GM12865 (cell line): ENCODE measurements around the gene BTBD9.

ENCODE experiments used
- DNase-seq: peaks from one replicate; pipeline ENCODE4 v3.0.0; 2010; ENCODE audit warnings: low read depth
- H3K4me3 ChIP-seq: 2 replicates; pipeline ENCODE4 v1.5.1; 2011; ENCODE audit warnings: mild to moderate bottlenecking, low read depth, low read length, control low read depth
- TF ChIP-seq, protein P1 (sequence below): IDR thresholded peaks from 2 replicates; pipeline ENCODE4 v1.5.1; 2011; ENCODE audit warnings: low read length, control low read depth, low read depth, inconsistent platforms; ENCODE audit not compliant: insufficient read depth; ENCODE audit errors: missing control alignments

The BTBD9 gene

GRCh38 chr6:38501931-38502330 lies 137.8 kb downstream of the BTBD9 start:
- TF ChIP-seq, protein P1, sequence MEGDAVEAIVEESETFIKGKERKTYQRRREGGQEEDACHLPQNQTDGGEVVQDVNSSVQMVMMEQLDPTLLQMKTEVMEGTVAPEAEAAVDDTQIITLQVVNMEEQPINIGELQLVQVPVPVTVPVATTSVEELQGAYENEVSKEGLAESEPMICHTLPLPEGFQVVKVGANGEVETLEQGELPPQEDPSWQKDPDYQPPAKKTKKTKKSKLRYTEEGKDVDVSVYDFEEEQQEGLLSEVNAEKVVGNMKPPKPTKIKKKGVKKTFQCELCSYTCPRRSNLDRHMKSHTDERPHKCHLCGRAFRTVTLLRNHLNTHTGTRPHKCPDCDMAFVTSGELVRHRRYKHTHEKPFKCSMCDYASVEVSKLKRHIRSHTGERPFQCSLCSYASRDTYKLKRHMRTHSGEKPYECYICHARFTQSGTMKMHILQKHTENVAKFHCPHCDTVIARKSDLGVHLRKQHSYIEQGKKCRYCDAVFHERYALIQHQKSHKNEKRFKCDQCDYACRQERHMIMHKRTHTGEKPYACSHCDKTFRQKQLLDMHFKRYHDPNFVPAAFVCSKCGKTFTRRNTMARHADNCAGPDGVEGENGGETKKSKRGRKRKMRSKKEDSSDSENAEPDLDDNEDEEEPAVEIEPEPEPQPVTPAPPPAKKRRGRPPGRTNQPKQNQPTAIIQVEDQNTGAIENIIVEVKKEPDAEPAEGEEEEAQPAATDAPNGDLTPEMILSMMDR, result no peak
- H3K4me3 ChIP-seq, result no peak overlapping the region
- no peak for DNase-seq

DNA sequence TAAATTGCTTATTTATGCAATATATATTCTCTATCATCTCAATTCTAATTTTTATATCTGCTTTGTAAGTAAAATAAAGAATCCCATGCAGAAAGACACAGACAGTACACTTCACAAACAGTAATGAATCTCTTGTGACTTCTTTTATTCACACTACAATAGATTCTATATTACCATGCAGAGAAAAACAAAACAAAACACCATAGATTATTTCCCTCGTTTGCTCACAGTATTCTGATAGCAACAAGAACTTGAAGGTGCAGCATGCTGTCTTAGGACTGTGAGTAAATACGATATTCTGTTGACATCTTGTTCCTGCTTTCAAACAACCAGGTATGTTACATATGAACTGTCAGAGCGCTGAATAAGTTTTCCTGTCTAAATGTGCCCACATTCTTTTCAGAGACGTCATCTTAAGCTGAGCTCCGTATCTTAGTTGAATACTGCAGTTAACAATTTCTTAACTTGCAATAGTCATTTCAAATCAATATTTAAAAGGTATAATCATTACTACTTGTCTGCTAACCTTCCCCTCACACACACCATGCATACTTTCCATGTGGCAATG lies 140.1 kb downstream of the BTBD9 start:
- no peak for DNase-seq
- H3K4me3 ChIP-seq, result no peak overlapping the region
- TF ChIP-seq, protein P1, result no peak

- TF ChIP-seq, protein P1, result no peak
- H3K4me3 ChIP-seq, result no peak overlapping the region
- no peak for DNase-seq
These were observed 140.8 kb downstream of the BTBD9 start for GRCh38 chr6:38498805-38499445.

- DNase-seq, result no peak
These were observed 141.6 kb downstream of the BTBD9 start for GRCh38 chr6:38498085-38498484.

GRCh38 chr6:38497546-38497945 lies 142.2 kb downstream of the BTBD9 start:
- H3K4me3 ChIP-seq, result no peak overlapping the region
- no peak for DNase-seq
- TF ChIP-seq, protein P1, result no peak

More at GRCh38 chr6:38498085-38498484, 141.6 kb downstream of the BTBD9 start:
- no peak overlapping the region for H3K4me3 ChIP-seq
- TF ChIP-seq, protein P1, result no peak

DNA sequence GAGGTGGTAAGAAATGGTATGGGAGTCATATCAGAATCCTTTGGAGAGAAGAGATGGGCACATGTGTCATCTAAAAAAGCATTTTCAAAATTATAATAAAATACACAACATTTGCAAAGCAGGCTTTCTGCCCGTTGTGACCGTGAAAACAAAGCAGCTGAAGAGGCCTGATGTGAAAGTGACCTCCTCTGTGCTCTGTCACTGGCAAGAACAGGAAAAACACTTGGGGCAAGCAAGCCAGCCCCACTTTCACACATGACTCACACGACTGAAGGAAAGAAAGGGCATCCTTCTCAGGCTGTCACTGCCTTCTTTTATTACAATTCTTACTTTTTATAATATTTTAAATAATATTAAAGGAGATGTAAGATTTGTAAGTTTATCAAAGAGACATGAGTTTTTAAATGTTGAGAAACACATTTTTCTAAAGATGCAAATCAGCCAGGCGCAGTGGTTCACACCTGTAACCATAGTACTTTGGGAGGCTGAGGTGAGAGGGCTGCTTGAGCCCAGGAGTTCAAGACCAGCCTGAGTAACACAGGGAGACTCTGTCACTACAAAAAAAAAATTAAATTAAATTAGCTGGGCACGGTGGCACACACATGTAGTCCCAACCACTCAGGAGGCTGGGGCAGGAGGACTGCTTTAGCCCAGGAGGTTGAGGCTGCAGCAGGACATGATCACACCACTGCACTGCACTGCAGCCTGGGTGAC lies 143.7 kb downstream of the BTBD9 start:
- no peak overlapping the region for H3K4me3 ChIP-seq
- TF ChIP-seq, protein P1, result no peak
- peak; percentile 71 for DNase-seq

- H3K4me3 ChIP-seq, result no peak overlapping the region
- DNase-seq, result peak; percentile 54
- TF ChIP-seq, protein P1, result no peak
These were observed 144.2 kb downstream of the BTBD9 start for GRCh38 chr6:38495518-38495917.
